H1 (cell line): ENCODE results near the gene BNC2. TPM values are rescaled to one million over a fixed set of nuclear protein-coding genes. Genes with fewer than 3 reads are reported as not detected.

ENCODE experiments used
- CTCF ChIA-PET: fragments of 300-600 bp; sonication (Branson Sonifier 250); formaldehyde crosslinking; loops from one replicate; lab custom pipeline; 2021; ENCODE audit not compliant: partially characterized antibody; lab: Charles Lee
- POLR2A ChIA-PET: fragments of 300-600 bp; sonication (Branson Sonifier 250); formaldehyde crosslinking; loops from one replicate; lab custom pipeline; 2021; ENCODE audit warnings: inconsistent platforms; ENCODE audit not compliant: partially characterized antibody; lab: Charles Lee
- DNase-seq, 2 experiments: peaks; one replicate each; pipeline versions ENCODE4 v3.0.0 to v3.0.0-alpha.2; 2010 to 2022; ENCODE audit warnings: low spot score in 2 of 2, low read depth in 1 of 2, mixed read lengths in 1 of 2
- FAIRE-seq: peaks from 2 replicates; lab custom pipeline; 2011; peaks lifted over from hg19 to GRCh38; lab: Jason Lieb, UNC
- H2AFZ ChIP-seq: 2 replicates; pipeline ENCODE4 v1.8.1; 2012; ENCODE audit warnings: low read length, inconsistent platforms
- H2AK5ac ChIP-seq: 2 replicates; pipeline ENCODE4 v1.6.1; 2013; ENCODE audit warnings: low read depth, low read length
- H2BK120ac ChIP-seq: replicated peaks from 2 replicates; pipeline ENCODE3; 2013; ENCODE audit warnings: low read depth, low read length, inconsistent platforms
- H2BK12ac ChIP-seq: 2 replicates; pipeline ENCODE4 v1.6.1; 2013; ENCODE audit warnings: low read depth, low read length
- H2BK15ac ChIP-seq: 2 replicates; pipeline ENCODE4 v1.6.1; 2013; ENCODE audit warnings: low read length
- H2BK20ac ChIP-seq: 2 replicates; pipeline ENCODE4 v1.6.1; 2013; ENCODE audit warnings: low read length
- H2BK5ac ChIP-seq: 2 replicates; pipeline ENCODE4 v1.6.1; 2013; ENCODE audit warnings: low read depth, low read length
- H3K14ac ChIP-seq: 2 replicates; pipeline ENCODE4 v1.6.1; 2013; ENCODE audit warnings: inconsistent platforms; ENCODE audit not compliant: insufficient read length
- H3K18ac ChIP-seq: 2 replicates; pipeline ENCODE4 v1.6.1; 2013; ENCODE audit warnings: low read length; ENCODE audit errors: extremely low read depth
- H3K23ac ChIP-seq: 2 replicates; pipeline ENCODE4 v1.6.1; 2013; ENCODE audit warnings: inconsistent platforms; ENCODE audit not compliant: insufficient read length
- H3K23me2 ChIP-seq: 2 replicates; pipeline ENCODE4 v1.6.1; 2013; ENCODE audit warnings: low read depth, low read length
- H3K27ac ChIP-seq: 2 replicates; pipeline ENCODE4 v1.6.1; 2011; ENCODE audit warnings: low read depth, low read length, inconsistent platforms
- H3K27me3 ChIP-seq, 4 experiments: replicated peaks in 1 of 4; 1 replicate in 1 of 4; 2 replicates in 3 of 4; pipeline versions ENCODE4 v1.6.1 to v1.8.1; 2011 to 2013; ENCODE audit warnings: low read length in 3 of 4, mild to moderate bottlenecking in 3 of 4, inconsistent platforms in 2 of 4, mixed read lengths in 2 of 4, moderate library complexity in 1 of 4; ENCODE audit not compliant: control insufficient read depth in 3 of 4, insufficient read depth in 3 of 4; ENCODE audit errors: extremely low read depth in 1 of 4
- H3K36me3 ChIP-seq, 4 experiments: 2 replicates each; pipeline versions ENCODE4 v1.6.1 to v1.8.1; 2011 to 2013; ENCODE audit warnings: mild to moderate bottlenecking in 4 of 4, low read length in 3 of 4, moderate library complexity in 2 of 4, control low read depth in 1 of 4, inconsistent platforms in 1 of 4; ENCODE audit not compliant: insufficient read depth in 4 of 4, control insufficient read depth in 2 of 4
- H3K4ac ChIP-seq: replicated peaks from 2 replicates; pipeline ENCODE3; 2013; ENCODE audit warnings: low read length, low read depth, mixed read lengths, inconsistent platforms; ENCODE audit not compliant: insufficient read length
- H3K4me1 ChIP-seq, 4 experiments: replicated peaks in 1 of 4; 1 replicate in 1 of 4; 2 replicates in 3 of 4; pipeline versions ENCODE4 v1.6.1 to v1.8.1; 2011 to 2013; ENCODE audit warnings: low read length in 3 of 4, inconsistent platforms in 2 of 4, mixed read lengths in 1 of 4; ENCODE audit not compliant: insufficient read depth in 4 of 4, control insufficient read depth in 3 of 4
- H3K4me2 ChIP-seq, 2 experiments: 2 replicates each; pipeline versions ENCODE4 v1.6.1 to v1.8.1; 2011 to 2013; ENCODE audit warnings: low read depth in 2 of 2, low read length in 2 of 2, control low read depth in 1 of 2, inconsistent platforms in 1 of 2, mild to moderate bottlenecking in 1 of 2; ENCODE audit not compliant: insufficient read depth in 1 of 2
- H3K4me3 ChIP-seq, 4 experiments: fragments of 200-600, 300-600 bp in 1 of 4; sonication (generic), shearing (Covaris generic), sonication (Bioruptor Twin) in 1 of 4; 2 replicates each; pipeline versions ENCODE4 v1.5.1 to v1.8.1; 2011 to 2016; ENCODE audit warnings: low read length in 4 of 4, low read depth in 3 of 4, control low read depth in 2 of 4, inconsistent platforms in 2 of 4, mild to moderate bottlenecking in 2 of 4, mixed read lengths in 1 of 4, moderate library complexity in 1 of 4; ENCODE audit not compliant: insufficient read depth in 2 of 4; ENCODE audit errors: extremely low read depth in 1 of 4
- H3K56ac ChIP-seq: replicated peaks from 2 replicates; pipeline ENCODE3; 2013; ENCODE audit warnings: low read depth, mild to moderate bottlenecking, mixed read lengths, low read length, inconsistent platforms; ENCODE audit not compliant: insufficient read length
- H3K79me1 ChIP-seq: 2 replicates; pipeline ENCODE4 v1.6.1; 2013; ENCODE audit warnings: low read depth, low read length, control low read depth
- H3K79me2 ChIP-seq, 2 experiments: 2 replicates each; pipeline versions ENCODE4 v1.6.1 to v1.8.1; 2012 to 2013; ENCODE audit warnings: low read length in 2 of 2, mild to moderate bottlenecking in 2 of 2, inconsistent platforms in 1 of 2; ENCODE audit not compliant: insufficient read depth in 2 of 2, control insufficient read depth in 1 of 2
- H3K9ac ChIP-seq, 4 experiments: replicated peaks in 1 of 4; 1 replicate in 1 of 4; 2 replicates in 3 of 4; pipeline versions ENCODE4 v1.6.1 to v1.8.1; 2011 to 2013; ENCODE audit warnings: low read depth in 3 of 4, low read length in 3 of 4, control low read depth in 2 of 4, mild to moderate bottlenecking in 2 of 4, moderate library complexity in 2 of 4, inconsistent platforms in 1 of 4; ENCODE audit errors: extremely low read depth in 1 of 4
- H3K9me3 ChIP-seq, 2 experiments: 2 replicates each; pipeline versions ENCODE4 v1.6.1 to v1.8.1; 2012 to 2013; ENCODE audit warnings: mild to moderate bottlenecking in 2 of 2, moderate library complexity in 2 of 2, control low read depth in 1 of 2, inconsistent platforms in 1 of 2, low read depth in 1 of 2, low read length in 1 of 2, mixed read lengths in 1 of 2; ENCODE audit not compliant: insufficient read depth in 2 of 2
- H4K20me1 ChIP-seq, 2 experiments: replicated peaks in 1 of 2; 2 replicates each; pipeline versions ENCODE3 to v1.8.1; 2011 to 2013; ENCODE audit warnings: inconsistent platforms in 2 of 2, low read length in 2 of 2, mild to moderate bottlenecking in 1 of 2; ENCODE audit not compliant: insufficient read depth in 2 of 2, control insufficient read depth in 1 of 2
- H4K5ac ChIP-seq: 2 replicates; pipeline ENCODE4 v1.6.1; 2013; ENCODE audit warnings: low read length, low read depth, mixed read lengths, inconsistent platforms; ENCODE audit not compliant: insufficient read length
- H4K8ac ChIP-seq: 2 replicates; pipeline ENCODE4 v1.8.0; 2013; ENCODE audit warnings: mild to moderate bottlenecking, moderate library complexity, low read length, inconsistent platforms; ENCODE audit not compliant: insufficient read depth; ENCODE audit errors: extremely low read depth
- H4K91ac ChIP-seq: replicated peaks from 2 replicates; pipeline ENCODE3; 2013; ENCODE audit warnings: low read length, mixed read lengths, inconsistent platforms; ENCODE audit not compliant: insufficient read length
- BACH1 ChIP-seq: IDR thresholded peaks from 2 replicates; pipeline ENCODE4 v1.6.1; 2012; ENCODE audit warnings: low read length, improper control_type of control experiment
- BCL11A ChIP-seq, 2 experiments: IDR thresholded peaks; one replicate each; pipeline ENCODE4 v1.6.1; 2011; ENCODE audit warnings: low read depth in 2 of 2, low read length in 2 of 2, mild to moderate bottlenecking in 2 of 2
- BRCA1 ChIP-seq: IDR thresholded peaks from 2 replicates; pipeline ENCODE4 v1.6.1; 2012; ENCODE audit warnings: low read depth, low read length, improper control_type of control experiment
- CBX5 ChIP-seq: fragments of 300-800, 300-1000 bp; sonication (generic); IDR thresholded peaks from 2 replicates; pipeline ENCODE4 v1.7.1; 2016; ENCODE audit warnings: antibody characterized with exemption, low read length, low read depth
- CBX8 ChIP-seq: fragments of 300-800, 300-1000 bp; sonication (generic); IDR thresholded peaks from 2 replicates; pipeline ENCODE4 v1.7.1; 2016; ENCODE audit warnings: low read depth, low read length, borderline replicate concordance
- JUND ChIP-seq: IDR thresholded peaks from 2 replicates; pipeline ENCODE4 v1.6.1; 2011; ENCODE audit warnings: mild to moderate bottlenecking, improper control_type of control experiment, low read length
- TEAD4 ChIP-seq: IDR thresholded peaks from 2 replicates; pipeline ENCODE4 v1.6.1; 2012; ENCODE audit warnings: low read depth, low read length, inconsistent platforms, mixed read lengths
- ZNF274 ChIP-seq: IDR thresholded peaks from 2 replicates; pipeline ENCODE4 v1.7.0; 2012; ENCODE audit warnings: low read length, borderline replicate concordance; ENCODE audit errors: extremely low read depth
- WGBS, 2 experiments: shearing (Covaris generic) in 1 of 2; methylation state at CpG; one replicate each; pipeline versions ENCODE4 v1.1.6 to v1.1.7; 2013 to 2015; ENCODE audit warnings: low lambda C conversion rate in 2 of 2, mixed read lengths in 2 of 2, inconsistent platforms in 1 of 2, low coverage in 1 of 2, missing lambda C conversion rate in 1 of 2; ENCODE audit not compliant: insufficient replicate concordance in 2 of 2, insufficient coverage in 1 of 2, insufficient read length in 1 of 2; ENCODE audit errors: extremely low coverage in 1 of 2, missing lambda C conversion rate in 1 of 2; 5-methylcytosine and 5-hydroxymethylcytosine counted together
- polyA plus RNA-seq, 7 experiments: library from polyadenylated mRNA; depleted of rRNA in 3 of 7; stranded (reverse) in 5 of 7; unstranded in 2 of 7; fragments of >200 nt in 5 of 7; fragments of 200-250 nt in 2 of 7; gene quantifications; 1 replicate in 5 of 7; 2 replicates in 1 of 7; 4 replicates in 1 of 7; pipeline versions ENCODE4 v1.2.1 to v1.2.3, GENCODE V29; 2011 to 2013; ENCODE audit warnings: missing spikeins in 2 of 7, mixed read lengths in 2 of 7
- total RNA-seq: library from RNA; stranded (reverse); fragmentation: NEBNext Ultra II Directional; extraction: Animal tissue kit (Norgen Biotek cat#: 25700); gene quantifications from 2 replicates; pipeline ENCODE4 v1.2.1, GENCODE V29; 2021
- TF ChIP-seq, protein P1 (sequence below): IDR thresholded peaks from 2 replicates; pipeline ENCODE4 v1.6.1; 2012; ENCODE audit warnings: inconsistent platforms

BNC2 gene
- total and polyA plus RNA-seq, 2 of the 8 experiments (the other 6 are each of a cell fraction or from before 2014, with no cell fraction given): 16.0 to 26.8 TPM

DNA sequence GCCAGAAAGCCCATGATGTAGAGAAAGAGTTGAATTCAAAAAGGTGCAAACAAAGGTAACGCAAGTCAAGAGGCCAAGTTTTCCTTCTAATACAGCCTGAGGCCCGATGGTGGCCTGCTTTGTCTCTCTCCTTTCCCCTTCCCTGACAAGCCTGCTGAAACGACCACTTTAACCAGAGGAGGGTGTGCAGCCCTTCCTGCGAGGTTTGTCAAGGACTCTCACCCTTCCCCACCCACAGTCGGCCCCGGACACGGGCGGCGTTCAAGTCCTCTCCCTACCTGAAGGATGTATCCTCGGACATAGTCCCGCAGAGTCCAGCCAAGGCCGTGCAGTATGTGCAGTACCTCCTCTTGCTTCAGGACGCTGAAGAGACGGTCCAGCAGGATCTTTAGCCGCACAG lies 318.2 kb downstream of the BNC2 start:
- no peak overlapping the region for H2BK20ac ChIP-seq
- CTCF ChIA-PET: no interaction called here
- H4K8ac ChIP-seq: no peak overlapping the region; the same call in 1 of the 2 replicates
- H4K5ac ChIP-seq: no peak overlapping the region
- H3K79me2 ChIP-seq: no peaks in the 10 kb centered on the region
- H4K91ac ChIP-seq: no peak overlapping the region
- no peaks in the 10 kb centered on the region; the same call in 1 of the 2 replicates for H3K79me1 ChIP-seq
- no peak overlapping the region for H2BK5ac ChIP-seq
- H3K4me2 ChIP-seq: no peak overlapping the region
- H3K9ac ChIP-seq: no peak overlapping the region
- no peak overlapping the region for H2BK12ac ChIP-seq
- WGBS, 2 experiments: 96% methylated on average over 15 of the region's 15 CpGs; no CpG with 5 or more reads in 1 of the 2 experiments
- no peaks in the 10 kb centered on the region for H3K23me2 ChIP-seq
- H3K56ac ChIP-seq: no peak overlapping the region
- no peak overlapping the region for H3K4me3 ChIP-seq
- no peaks in the 10 kb centered on the region for H3K27me3 ChIP-seq
- no peak overlapping the region for H2BK15ac ChIP-seq
- H3K4me1 ChIP-seq: peaks cover 0 to 4% (median 2%) of the 10 kb centered on the region in 4 experiments; a peak in 2 of 7 replicates
- H3K4ac ChIP-seq: no peak overlapping the region
- H2BK120ac ChIP-seq: no peak overlapping the region
- peaks cover 0 to 15% (median 7%) of the 10 kb centered on the region in 4 experiments; a peak in 5 of 8 replicates for H3K36me3 ChIP-seq
- H4K20me1 ChIP-seq: no peaks in the 10 kb centered on the region
- H3K14ac ChIP-seq: no peak overlapping the region
- FAIRE-seq: no peak
- H3K9me3 ChIP-seq: no peaks in the 10 kb centered on the region
- POLR2A ChIA-PET: no interaction called here
- H3K18ac ChIP-seq: no peak overlapping the region
- no peak overlapping the region for H2AFZ ChIP-seq
- H3K27ac ChIP-seq: no peak overlapping the region
- no peak for DNase-seq
- no peak overlapping the region for H3K23ac ChIP-seq
- H2AK5ac ChIP-seq: no peak overlapping the region
- TF ChIP-seq BRCA1 (no peak), BACH1 (no peak), ZNF274 (no peak), JUND (no peak), BCL11A (IDR thresholded peaks at IDR 0.05; ENCODE audit: low read depth in 2 of 2, low read length in 2 of 2) (no peak), CBX8 (no peak), TEAD4 (no peak), CBX5 (no peak)
- TF ChIP-seq, protein P1, sequence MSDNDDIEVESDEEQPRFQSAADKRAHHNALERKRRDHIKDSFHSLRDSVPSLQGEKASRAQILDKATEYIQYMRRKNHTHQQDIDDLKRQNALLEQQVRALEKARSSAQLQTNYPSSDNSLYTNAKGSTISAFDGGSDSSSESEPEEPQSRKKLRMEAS: no peak
